ENCODE data around the gene RETREG2.

RETREG2 gene, protein sequence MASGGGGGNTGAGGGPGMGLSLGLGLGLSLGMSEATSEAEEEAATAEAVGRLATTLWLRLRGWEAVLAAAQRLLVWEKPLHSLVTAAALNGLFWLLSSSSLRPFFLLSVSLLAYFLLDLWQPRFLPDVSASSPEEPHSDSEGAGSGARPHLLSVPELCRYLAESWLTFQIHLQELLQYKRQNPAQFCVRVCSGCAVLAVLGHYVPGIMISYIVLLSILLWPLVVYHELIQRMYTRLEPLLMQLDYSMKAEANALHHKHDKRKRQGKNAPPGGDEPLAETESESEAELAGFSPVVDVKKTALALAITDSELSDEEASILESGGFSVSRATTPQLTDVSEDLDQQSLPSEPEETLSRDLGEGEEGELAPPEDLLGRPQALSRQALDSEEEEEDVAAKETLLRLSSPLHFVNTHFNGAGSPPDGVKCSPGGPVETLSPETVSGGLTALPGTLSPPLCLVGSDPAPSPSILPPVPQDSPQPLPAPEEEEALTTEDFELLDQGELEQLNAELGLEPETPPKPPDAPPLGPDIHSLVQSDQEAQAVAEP
- 79.1 to 198 (median 85.9) reads per million in 3 experiments for total RNA-seq

DNA sequence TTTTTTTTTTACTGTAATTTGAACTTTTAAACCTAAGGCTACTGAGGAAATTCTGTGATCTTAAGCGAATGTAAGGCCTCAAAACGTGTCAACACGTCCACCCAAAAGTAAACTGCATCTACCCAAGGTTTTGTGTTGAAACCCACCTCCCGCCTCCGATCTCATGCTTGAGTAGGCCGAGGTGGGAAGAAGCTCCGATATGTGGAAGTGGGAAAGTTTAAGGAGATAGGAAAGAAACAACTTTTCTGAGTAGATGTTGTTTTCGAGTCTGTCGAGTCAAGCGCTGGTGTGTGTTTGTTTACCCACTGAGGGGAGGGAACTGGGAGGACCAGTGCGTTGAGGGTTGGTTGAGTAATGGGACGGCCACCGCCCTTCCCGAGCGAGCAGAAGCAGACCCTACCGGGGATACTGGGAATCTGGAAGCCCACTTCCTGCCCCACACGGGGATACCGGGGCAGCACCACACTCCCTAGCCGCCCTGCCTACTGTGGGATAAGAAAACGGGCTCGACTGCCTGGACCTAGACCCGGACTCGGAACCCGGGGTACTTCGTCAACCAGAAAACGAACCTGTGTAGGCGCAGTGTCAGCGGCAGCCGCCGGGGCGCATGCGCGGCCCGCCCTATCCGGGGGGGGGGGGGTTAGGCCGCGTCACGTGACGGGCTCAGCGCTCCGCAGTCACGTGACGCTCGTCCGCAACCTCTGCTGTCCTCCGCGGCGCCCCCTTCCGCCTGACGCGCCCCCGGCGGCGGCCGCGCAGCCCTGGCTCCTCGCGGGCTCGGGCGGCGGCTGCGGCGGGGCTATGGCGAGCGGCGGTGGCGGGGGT, at the start of gene RETREG2:
TSS of gene RETREG2 (plus strand) at position 724 of the 825 bp plus-strand sequence. CDS start at position 802, 78 bp downstream.
- peak; percentile 85 for DNase-seq

DNA sequence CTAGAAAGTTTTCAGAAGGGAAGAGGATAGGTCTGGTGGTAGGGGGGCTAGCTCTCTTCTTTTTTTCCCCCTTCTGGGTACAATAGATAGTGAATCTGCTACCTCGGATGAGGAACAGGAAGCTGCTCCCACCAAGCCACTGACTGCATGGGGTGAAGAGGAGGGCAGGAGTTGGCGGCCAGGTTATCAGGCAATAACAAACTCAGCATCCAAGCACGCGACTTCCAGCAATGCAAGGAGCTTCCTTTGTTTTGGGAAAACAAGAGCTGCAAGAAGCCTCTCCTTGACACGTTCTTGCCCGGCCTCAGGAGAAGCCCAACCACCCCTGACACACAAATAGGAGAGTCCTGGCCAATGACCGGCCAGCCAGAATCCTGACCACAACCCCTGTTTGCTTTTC, 49.7 kb upstream of the RETREG2 start:
- DNase-seq, result no peak

DNA sequence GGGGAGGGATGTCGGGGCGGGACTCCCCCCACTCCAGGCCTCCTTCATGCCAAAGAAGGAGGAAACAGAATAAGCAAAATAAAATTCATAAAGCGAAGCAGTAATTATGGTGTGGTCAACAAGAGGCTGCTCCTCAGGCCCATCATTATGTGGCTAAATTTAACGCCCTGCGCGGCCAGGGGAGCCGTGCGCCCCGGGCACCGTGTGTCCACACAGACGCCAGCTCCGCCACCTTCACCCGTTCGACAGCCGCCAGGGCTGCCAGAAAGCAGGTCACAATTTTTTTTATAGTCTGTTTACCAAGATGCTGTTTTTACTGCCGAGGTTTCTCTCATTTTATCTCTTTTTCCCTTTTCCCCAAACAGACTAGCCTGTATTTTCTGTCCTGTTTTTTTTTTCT, 48.5 kb upstream of the RETREG2 start:
- no peak for DNase-seq

DNA sequence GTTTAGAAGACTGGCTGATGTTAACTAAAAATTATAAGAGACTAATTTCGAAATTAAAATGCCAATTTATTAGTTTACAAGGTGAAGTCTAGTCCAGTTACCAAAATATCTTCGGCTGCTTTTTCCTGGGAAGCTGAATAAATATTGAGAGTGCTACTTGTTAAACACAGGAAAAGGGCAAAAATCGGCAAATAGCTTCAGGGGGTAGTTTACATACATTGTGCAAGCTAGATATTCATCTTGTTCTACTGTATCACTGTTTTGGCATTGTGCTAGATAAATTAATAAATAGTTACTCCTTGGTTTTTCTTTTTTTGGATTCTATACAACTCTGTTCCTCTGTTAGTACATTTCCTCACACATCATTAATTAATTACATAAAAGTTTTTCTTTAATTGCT, 46.7 kb upstream of the RETREG2 start:
- no peak for DNase-seq

DNA sequence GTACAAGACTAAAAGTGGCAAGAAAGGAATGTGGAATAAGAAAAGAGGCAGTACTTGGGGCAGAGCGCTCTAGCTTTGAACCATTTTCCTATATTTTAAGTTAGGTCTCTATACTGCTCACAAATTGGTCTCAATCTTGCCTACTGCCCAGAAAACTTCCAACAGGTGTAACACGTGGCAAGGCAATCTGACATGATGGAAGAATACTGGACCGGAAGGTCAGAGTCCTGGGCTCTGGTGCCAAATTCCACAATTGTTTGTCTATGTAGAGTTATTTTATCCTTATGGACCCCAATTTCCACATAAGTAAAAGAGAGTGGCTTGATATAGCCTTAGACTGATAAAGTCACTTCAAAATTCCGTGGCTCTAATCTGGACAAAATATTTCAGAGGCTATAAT, 46.3 kb upstream of the RETREG2 start:
- DNase-seq, result no peak

DNA sequence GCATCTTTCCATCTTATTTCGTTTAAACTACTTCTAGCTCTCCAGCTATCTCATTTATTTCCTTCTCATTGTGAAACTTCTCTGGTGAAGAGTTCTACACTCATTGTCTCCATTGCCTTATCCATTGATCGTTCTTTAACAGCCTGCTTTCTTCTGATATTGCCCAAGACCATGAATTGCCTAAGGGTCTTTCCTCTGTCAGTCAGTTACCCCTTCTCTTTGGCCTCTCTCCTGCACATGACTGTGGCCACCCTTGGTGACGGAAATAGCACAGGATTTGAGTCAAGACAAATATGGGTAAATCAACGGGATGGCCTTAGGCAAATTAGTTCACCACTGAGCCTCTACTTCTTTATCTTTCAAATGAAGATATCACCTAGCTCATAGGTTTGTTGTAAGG, 44.1 kb upstream of the RETREG2 start:
- no peak for DNase-seq

DNA sequence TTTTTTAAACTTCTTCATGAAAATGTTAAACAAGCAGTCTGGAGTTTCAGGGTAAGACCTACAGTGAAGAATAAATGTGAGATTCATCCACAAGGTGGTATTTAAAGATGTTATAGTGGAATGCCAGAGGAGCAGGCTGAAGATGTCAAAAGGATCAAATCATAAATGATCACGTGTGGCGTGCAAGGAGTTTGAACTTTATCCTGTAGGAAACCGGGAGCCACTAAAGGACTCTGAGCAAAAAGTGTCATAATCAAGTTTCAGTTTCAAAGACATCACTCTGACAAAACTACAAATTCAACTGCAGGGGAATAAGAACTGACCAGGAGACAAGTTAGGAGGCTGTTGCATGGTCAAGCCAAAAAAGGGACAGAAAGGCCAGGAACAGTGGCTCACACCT, 37.4 kb upstream of the RETREG2 start:
- no peak for DNase-seq

DNA sequence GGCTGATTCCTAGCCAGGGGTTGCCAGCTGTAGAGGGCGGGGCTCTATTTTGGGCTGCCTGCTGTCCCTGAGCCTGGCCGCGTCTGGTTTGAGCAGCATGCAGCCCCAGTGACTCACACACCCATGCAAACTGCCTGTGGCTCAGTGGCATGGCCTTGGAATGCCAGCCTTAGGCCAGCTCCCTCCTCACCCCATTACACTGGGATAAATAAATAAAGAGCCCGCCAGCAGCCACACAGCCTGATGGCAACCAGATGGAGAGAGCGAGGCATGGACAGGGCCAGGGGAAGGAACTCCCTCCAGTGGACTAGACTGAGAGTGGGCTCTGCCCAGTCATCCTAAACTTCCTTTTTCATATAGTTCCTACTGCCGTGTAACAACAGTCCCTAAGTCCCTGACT, 35.7 kb upstream of the RETREG2 start:
- DNase-seq, result no peak

DNA sequence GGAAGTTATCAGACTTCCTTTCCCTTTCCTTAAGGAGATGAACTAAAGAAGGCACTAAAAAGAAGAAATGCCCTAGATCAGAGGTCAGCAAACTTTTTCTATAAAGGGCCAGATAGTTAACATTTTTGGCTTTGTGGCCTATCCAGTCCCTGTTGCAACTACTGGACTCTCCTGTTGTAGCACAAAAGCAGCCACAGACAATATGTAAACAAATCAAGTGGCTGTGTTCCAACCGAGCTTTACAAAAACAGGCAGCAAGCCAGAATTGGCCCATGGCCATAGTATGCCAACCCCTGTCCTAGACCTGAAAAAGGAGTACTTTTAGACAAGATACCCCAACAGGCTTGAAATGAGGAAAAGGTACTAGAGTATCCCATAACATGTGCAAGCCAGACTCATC, 28.4 kb upstream of the RETREG2 start:
- DNase-seq, result no peak

DNA sequence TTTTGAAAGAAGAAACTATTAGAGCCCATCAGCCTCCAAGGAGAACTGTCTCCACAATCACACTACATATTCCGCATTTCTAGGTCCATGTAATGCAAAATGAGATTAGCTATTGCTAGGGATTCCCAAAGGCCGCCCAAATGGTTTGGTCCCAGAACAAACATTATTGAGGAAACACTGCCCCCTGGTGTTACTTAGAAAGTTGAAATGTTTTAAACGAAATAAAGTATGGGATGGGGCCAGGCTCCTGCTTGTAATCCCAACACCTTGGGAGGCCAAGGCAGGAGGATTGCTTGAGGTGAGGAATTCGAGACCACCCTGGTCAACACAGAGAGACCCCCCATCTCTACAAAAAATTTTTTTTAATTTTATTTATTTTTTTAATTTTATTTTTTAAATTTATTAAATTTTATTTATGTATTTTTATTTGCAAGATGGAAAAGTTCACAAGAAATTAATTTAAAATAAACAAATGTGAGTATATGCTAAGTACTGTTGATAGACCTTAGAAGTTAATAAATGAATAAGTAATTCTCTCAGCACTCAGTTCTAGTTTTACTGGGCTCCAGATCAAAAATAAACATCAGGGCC, 22.9 kb upstream of the RETREG2 start:
- DNase-seq, result peak; percentile 56

DNA sequence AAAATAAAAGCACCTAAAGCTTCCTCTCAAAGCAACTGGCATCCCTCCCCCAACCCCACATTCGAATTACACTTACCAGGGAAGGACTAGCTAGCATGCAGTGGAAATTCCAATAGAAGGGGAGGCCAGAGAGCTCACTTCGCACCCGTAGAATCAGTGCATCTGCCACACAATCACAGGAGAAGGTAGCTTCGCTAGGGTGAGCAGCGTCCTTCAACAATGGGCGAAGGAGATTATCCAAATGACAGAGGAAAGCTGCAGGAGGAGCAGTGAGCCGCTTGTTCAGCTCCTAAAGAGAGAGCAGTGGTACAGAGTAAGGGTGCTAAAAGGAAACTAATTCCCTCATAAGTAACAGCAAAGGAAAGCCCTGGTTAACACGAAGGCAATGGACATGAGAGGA, 20.7 kb upstream of the RETREG2 start:
- DNase-seq, result no peak

DNA sequence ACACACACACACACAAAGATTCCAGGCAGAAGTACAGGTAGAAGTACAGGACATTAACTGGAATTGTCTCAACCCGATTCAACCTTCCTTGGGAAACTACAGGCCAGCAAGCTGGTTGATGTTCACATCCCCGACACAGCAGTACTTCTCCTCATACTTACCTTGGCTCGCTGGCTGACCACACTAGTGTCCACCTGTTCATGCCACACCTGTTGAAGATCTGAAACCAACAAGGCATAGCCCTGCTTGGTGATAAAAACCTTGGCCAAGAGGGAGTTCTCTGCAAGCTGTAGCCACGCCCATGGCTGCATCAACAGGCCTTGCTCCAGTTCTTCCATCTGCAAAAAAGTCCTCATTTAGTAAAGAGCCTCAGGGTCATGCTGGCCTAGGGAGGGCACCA, 20.1 kb upstream of the RETREG2 start:
- no peak for DNase-seq

DNA sequence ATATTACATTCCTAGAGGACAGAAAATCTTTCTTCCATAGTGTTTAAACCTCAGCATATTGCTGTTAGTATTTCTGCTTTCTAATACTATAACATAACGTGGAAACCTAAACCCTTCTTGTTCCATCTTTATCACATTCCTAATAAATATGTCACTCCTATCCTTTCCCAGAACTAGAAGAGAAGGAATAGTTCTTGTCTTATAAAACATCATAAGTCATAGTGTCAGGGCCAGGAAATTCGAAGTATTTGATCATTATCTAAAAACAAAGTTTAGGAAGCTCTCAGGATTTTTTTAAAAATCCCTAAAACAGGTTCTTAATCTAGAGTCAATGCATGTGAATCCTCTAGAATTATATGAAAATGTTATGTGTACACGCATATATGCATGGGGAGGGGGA, 19.5 kb upstream of the RETREG2 start:
- no peak for DNase-seq

DNA sequence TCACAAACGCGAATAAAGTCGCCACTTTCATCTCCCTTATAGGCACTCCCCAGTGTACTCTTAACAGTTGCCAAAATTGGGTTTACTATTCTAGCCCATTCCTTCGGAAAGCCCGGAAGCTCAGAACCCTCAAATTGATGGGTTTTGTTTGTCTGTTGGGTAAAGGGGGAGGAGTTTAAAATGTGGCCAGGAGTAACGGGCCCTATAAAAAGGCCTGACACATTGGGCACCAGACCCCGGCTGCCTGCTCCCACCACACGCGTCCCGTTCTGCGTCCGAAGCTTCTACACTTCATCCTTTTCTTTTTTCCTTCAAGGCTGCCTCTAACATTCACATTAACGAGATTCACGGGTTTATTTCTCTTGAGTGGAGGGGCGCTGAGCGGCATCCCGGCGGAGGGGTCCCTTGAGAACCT, 18.3 kb upstream of the RETREG2 start:
- DNase-seq, result no peak

DNA sequence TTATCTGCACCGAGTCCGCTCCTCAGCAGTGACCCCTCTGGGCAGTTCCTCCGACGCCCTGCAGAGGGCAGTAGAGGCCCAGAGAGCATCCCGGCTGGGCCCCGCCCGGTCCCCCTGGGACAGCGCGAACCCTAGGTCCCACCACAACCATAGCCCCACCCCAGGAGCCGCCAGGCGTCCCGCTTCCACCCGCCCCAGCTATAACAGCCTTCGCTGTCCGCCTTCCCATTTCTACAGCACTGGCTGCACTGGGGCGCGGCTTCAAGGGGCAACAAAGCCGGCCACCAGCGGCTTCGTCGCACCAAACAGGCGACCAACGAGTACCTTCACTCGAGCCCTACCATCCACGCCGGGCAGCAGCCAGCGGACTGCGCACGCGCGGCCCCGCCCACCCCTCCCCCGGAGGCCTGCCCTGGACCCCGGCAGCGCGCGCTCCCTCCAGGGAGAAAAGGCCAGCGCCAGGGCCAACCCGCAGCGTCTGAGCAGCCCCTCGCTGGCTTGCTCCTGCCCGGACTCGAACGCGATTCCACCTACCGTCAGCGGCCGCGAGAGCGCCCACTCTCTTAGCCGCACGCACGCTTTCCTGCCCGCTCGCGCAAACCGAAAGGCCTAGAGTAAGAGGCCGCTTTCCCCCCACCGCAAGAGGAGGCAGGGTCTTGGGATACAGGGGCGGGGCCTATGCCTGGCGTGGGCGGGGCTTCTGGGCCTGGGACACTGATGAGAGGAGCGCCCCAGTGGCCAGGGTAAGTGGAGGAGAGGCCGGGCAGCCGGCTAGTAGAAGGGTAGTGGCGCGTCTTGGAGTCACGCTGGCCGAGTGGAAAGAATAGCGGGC, 17.7 kb upstream of the RETREG2 start, which contains the start of gene NHEJ1:
TSS of gene NHEJ1 (minus strand) at position 630 of the 832 bp plus-strand sequence. CDS start 2,453 bp downstream, outside the sequence.
- peak; percentile 91 for DNase-seq

DNA sequence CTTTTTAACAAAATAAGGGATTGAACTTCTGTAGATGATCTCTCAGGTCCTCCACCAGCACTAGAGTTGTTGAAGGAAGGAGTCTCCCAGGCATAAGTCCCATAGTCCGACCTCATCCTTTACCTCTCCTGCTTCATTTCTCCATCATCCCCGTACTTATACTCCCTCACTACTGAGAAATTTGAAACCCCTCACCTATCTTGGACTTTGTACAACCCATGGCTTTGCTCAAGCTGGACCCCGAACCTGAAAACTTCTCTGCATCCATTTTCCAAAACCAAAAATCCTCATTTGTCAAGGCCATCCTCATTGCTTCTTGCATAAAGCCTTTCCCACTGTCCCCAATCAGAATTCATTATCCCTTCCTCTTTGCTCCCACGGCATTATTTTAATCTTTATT, 17.0 kb upstream of the RETREG2 start:
- no peak for DNase-seq

DNA sequence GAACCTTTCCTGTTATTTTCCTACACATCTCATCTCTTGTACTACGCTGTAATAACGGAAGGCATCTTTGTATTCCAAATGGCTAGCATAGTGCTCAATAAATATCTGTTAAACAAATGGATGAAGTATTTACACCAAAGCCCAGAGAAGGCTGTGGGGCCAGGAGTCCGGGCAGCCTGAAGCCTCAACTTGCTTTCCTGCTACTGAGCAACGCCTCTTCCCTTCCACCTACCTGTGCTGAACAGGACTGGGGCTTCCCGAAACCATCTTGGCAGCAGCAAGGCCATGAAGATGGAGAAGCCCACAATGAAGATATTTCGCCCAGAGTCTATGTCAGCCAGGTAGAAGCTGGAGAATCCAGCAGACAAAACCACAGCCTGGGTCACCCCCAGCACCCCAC, 14.9 kb upstream of the RETREG2 start:
- DNase-seq, result no peak

DNA sequence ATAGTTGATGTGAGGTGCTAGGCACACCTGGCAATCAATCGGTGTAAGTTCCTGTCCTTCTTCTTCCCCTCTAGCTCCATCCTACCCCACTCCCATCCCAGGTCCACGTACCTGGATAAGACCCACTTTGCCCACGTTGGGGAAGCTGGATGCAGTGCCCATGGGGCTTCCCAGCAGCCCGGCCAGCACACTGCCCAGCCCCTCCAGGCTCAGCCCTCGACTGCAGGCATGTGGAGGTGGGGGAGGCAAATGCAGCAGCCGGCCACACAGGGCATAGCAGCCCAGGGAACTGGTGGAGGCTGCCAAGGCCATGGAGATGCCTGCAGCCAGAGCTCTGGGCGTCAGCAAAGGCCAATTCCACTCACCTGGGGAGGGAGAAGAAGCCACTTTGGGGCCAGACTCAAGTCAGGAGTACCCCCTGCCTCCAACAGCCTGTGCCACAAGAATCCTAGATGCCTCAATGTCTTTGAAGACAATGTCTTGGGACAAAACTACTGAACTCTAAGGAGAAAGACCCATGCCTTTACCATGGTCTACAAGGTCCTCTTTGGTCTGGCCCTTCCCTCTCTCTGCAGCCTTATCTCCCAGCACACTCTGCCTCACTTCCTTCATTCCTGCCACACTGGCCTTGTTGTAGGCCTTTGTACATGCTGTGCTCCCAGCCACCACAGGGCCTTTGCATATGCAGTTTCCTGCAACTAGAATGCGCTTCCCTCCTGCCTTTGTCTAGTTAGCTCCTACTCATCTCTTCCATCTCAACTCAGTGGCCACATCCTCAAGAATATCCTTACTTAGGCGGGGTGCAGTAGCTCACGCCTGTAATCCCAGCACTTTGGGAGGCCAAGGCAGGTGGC, 12.8 kb upstream of the RETREG2 start:
- DNase-seq, result no peak

DNA sequence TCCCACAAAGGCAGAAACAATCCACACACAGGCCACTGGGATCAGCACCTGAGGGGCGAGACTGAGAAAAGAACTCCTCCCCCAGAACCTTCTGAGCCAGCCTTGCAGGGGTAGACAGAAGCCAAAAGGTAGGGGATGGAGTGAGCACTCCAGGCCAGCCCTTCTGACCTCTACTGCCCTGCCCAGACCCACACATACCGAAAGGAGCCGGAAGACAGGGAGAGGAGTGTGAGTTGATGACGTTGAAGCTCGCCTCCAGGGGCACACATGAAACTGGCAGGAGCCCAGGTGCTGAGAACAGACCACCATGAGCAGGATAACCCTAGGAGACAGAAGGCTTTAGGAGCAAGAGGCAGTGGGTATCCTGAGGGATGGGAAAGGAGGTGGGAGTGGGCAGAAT, 10.1 kb upstream of the RETREG2 start:
- no peak for DNase-seq

DNA sequence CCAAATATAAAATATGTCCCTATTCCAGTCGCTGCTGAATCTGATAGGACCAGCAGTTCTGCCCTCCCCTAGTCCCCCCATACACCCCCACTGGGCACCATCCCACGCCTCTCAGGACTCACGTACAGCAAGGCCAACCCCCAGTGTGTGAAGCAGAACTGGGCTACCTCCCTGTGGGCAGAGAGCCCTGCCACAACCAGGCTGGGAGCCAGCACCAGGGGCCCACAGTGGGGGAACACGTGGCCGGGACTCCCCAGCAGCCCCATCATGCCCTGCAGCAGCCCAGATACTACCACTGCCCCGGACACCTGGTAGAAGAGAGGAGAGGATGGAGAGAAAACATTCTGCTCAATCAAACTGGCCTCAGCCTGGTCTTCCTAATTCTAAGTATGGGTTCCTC, 9.5 kb upstream of the RETREG2 start:
- DNase-seq, result no peak

DNA sequence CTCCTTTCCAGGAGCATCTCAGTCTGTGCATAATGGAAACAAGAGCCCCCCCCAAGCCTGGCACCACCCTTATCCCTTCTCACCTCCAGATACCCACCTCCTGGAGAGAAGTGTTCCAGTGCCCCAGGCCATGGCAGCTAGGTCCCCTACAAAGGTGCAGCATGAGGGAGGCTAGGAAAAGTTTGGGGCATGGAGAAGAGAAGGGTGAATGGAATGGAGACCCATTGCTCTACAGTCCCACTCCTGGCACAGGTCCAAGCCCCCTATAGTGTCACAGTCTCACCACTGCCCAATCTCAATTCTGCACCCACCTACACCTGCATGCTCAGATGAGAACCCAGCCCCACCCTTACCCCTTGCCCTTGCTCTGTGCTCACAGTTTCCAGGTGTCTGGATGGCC, 9.1 kb upstream of the RETREG2 start:
- no peak for DNase-seq
